Erythroblast (primary cell): Measurements from ENCODE around the gene DRICH1.

Experiments
- GATA1 ChIP-seq: IDR thresholded peaks from 2 replicates; pipeline ENCODE4 v1.6.1; 2011; ENCODE audit warnings: low read depth, mild to moderate bottlenecking, control low read depth, low read length, moderate library complexity
- POLR2A ChIP-seq: IDR thresholded peaks from 2 replicates; pipeline ENCODE4 v1.6.1; 2011; ENCODE audit warnings: mild to moderate bottlenecking, low read length

GRCh38 chr22:23604939-23605712 lies 27.0 kb downstream of the DRICH1 start:
- TF ChIP-seq POLR2A (no peak), GATA1 (no peak)
